Measurements from ENCODE around the gene PRDM16.

The PRDM16 gene

DNA sequence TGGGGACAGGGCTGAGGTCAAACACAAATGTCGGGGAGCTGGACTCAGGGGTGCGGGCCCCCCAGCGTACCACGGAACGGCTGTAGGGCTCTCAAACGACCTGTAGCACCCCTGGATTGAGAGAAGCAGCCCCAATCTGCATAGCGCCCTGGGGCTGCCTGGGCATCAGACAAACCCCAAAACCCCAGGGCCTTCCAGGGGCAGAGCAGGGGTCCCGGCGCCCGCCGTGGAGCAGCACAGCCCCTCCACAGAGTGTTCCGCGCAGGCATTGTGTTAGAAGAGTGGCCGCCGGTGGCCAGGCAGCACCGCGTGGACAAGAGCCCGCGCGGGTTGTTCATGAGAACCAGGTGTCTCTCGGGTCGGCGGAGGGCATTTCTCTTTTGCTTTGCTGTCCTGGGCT, 321.3 kb downstream of the PRDM16 start:
- WGBS: 90% methylated on average over 23 of the region's 23 CpGs
- H3K4me1 ChIP-seq (ENCODE audit: control insufficient read depth, insufficient read depth, low read depth, low read length): peaks cover 4% of the 10 kb centered on the region

GRCh38 chr1:3391711-3392110, 322.7 kb downstream of the PRDM16 start:
- no peak for DNase-seq
- H2BK15ac ChIP-seq (ENCODE audit: low read depth, poor library complexity, severe bottlenecking): no peak overlapping the region
- H3K9me3 ChIP-seq (ENCODE audit: control insufficient read depth, low read length): no peaks in the 10 kb centered on the region
- H4K8ac ChIP-seq (ENCODE audit: low read length): no peak overlapping the region
- no peak overlapping the region for H3K4ac ChIP-seq (ENCODE audit: low read depth in 1 of 2, low read length in 2 of 2)
- peaks cover 4% of the 10 kb centered on the region for H3K4me1 ChIP-seq (ENCODE audit: control insufficient read depth, insufficient read depth, low read depth, low read length)
- H2AK5ac ChIP-seq (ENCODE audit: low read length, severe bottlenecking): no peak overlapping the region
- no peak overlapping the region for H3K9ac ChIP-seq (ENCODE audit: low read length)
- H4K91ac ChIP-seq (ENCODE audit: low read length): no peak overlapping the region
- no peak overlapping the region for H2BK5ac ChIP-seq (ENCODE audit: low read depth, low read length, poor library complexity, severe bottlenecking)
- H2BK12ac ChIP-seq (ENCODE audit: low read length in 2 of 2): no peak overlapping the region
- peaks cover 0 to 3% of the 10 kb centered on the region in 2 experiments for H3K36me3 ChIP-seq (ENCODE audit: control insufficient read depth in 1 of 2, insufficient read depth in 2 of 2, low read depth in 1 of 2, low read length in 2 of 2)
- WGBS: 52% methylated on average over 18 of the region's 18 CpGs
- H3K27me3 ChIP-seq (ENCODE audit: control insufficient read depth in 1 of 2, insufficient read depth in 1 of 2, low read length in 2 of 2): peaks cover 66 to 81% of the 10 kb centered on the region in 2 experiments
- no peak overlapping the region for H3K27ac ChIP-seq (ENCODE audit: low read length, poor library complexity, severe bottlenecking)
- no peak overlapping the region for H3K18ac ChIP-seq (ENCODE audit: low read depth in 1 of 2, low read length in 2 of 2)
- H3K14ac ChIP-seq (ENCODE audit: low read length in 2 of 2): no peak overlapping the region
- no peak overlapping the region for H3K23ac ChIP-seq (ENCODE audit: low read length in 2 of 2)
- H2AFZ ChIP-seq (ENCODE audit: low read depth, low read length): no peak overlapping the region
- H2BK120ac ChIP-seq (ENCODE audit: low read depth, low read length): no peak overlapping the region
- no peak overlapping the region for H3K4me3 ChIP-seq (ENCODE audit: insufficient read depth in 1 of 2, low read depth in 1 of 2, low read length in 2 of 2)
- H3K79me1 ChIP-seq (replicated peaks; ENCODE audit: low read length, poor library complexity, severe bottlenecking): no peaks in the 10 kb centered on the region
- no peak overlapping the region for H3K4me2 ChIP-seq (ENCODE audit: low read length, poor library complexity, severe bottlenecking)

More for the DNA sequence above, 321.3 kb downstream of the PRDM16 start:
- no peak overlapping the region for H3K14ac ChIP-seq (ENCODE audit: low read length in 2 of 2)
- no peak overlapping the region for H3K4me2 ChIP-seq (ENCODE audit: low read length, poor library complexity, severe bottlenecking)
- no peak overlapping the region for H3K23ac ChIP-seq (ENCODE audit: low read length in 2 of 2)
- no peak overlapping the region for H3K9ac ChIP-seq (ENCODE audit: low read length)
- H3K36me3 ChIP-seq (ENCODE audit: control insufficient read depth in 1 of 2, insufficient read depth in 2 of 2, low read depth in 1 of 2, low read length in 2 of 2): peaks cover 0 to 3% of the 10 kb centered on the region in 2 experiments
- H2AFZ ChIP-seq (ENCODE audit: low read depth, low read length): no peak overlapping the region
- H3K79me1 ChIP-seq (replicated peaks; ENCODE audit: low read length, poor library complexity, severe bottlenecking): no peaks in the 10 kb centered on the region
- H3K27ac ChIP-seq (ENCODE audit: low read length, poor library complexity, severe bottlenecking): no peak overlapping the region
- H2BK15ac ChIP-seq (ENCODE audit: low read depth, poor library complexity, severe bottlenecking): no peak overlapping the region
- no peak overlapping the region for H2BK120ac ChIP-seq (ENCODE audit: low read depth, low read length)
- H3K18ac ChIP-seq (ENCODE audit: low read depth in 1 of 2, low read length in 2 of 2): no peak overlapping the region
- no peak overlapping the region for H4K91ac ChIP-seq (ENCODE audit: low read length)
- H3K4ac ChIP-seq (ENCODE audit: low read depth in 1 of 2, low read length in 2 of 2): no peak overlapping the region
- H4K8ac ChIP-seq (ENCODE audit: low read length): no peak overlapping the region
- no peak for DNase-seq
- no peak overlapping the region for H2BK5ac ChIP-seq (ENCODE audit: low read depth, low read length, poor library complexity, severe bottlenecking)
- no peak overlapping the region for H2BK12ac ChIP-seq (ENCODE audit: low read length in 2 of 2)
- no peaks in the 10 kb centered on the region for H3K9me3 ChIP-seq (ENCODE audit: control insufficient read depth, low read length)
- H3K4me3 ChIP-seq (ENCODE audit: insufficient read depth in 1 of 2, low read depth in 1 of 2, low read length in 2 of 2): no peak overlapping the region
- H2AK5ac ChIP-seq (ENCODE audit: low read length, severe bottlenecking): no peak overlapping the region
- H3K27me3 ChIP-seq (ENCODE audit: control insufficient read depth in 1 of 2, insufficient read depth in 1 of 2, low read length in 2 of 2): peaks cover 65 to 74% of the 10 kb centered on the region in 2 experiments

- no peak overlapping the region for H2AK5ac ChIP-seq (ENCODE audit: low read length, severe bottlenecking)
- no peak overlapping the region for H2BK5ac ChIP-seq (ENCODE audit: low read depth, low read length, poor library complexity, severe bottlenecking)
- no peak overlapping the region for H3K18ac ChIP-seq (ENCODE audit: low read depth in 1 of 2, low read length in 2 of 2)
- H3K9me3 ChIP-seq (ENCODE audit: control insufficient read depth, low read length): no peaks in the 10 kb centered on the region
- H3K27me3 ChIP-seq (ENCODE audit: control insufficient read depth in 1 of 2, insufficient read depth in 1 of 2, low read length in 2 of 2): peaks cover 59 to 84% of the 10 kb centered on the region in 2 experiments
- H3K14ac ChIP-seq (ENCODE audit: low read length in 2 of 2): no peak overlapping the region
- H3K4me3 ChIP-seq (ENCODE audit: insufficient read depth in 1 of 2, low read depth in 1 of 2, low read length in 2 of 2): peak overlapping the region in 1 of 2 experiments; percentile 49
- peak; percentile 11 for DNase-seq
- no peak overlapping the region for H3K23ac ChIP-seq (ENCODE audit: low read length in 2 of 2)
- H3K4me1 ChIP-seq (ENCODE audit: control insufficient read depth, insufficient read depth, low read depth, low read length): peaks cover 3% of the 10 kb centered on the region
- no peak overlapping the region for H3K4ac ChIP-seq (ENCODE audit: low read depth in 1 of 2, low read length in 2 of 2)
- WGBS: 2% methylated on average over 62 of the region's 63 CpGs
- H3K9ac ChIP-seq (ENCODE audit: low read length): peak overlapping the region; percentile 51
- H3K4me2 ChIP-seq (ENCODE audit: low read length, poor library complexity, severe bottlenecking): no peak overlapping the region
- H4K8ac ChIP-seq (ENCODE audit: low read length): no peak overlapping the region
- H2BK120ac ChIP-seq (ENCODE audit: low read depth, low read length): no peak overlapping the region
- peaks cover 0 to 3% of the 10 kb centered on the region in 2 experiments for H3K36me3 ChIP-seq (ENCODE audit: control insufficient read depth in 1 of 2, insufficient read depth in 2 of 2, low read depth in 1 of 2, low read length in 2 of 2)
- H2BK12ac ChIP-seq (ENCODE audit: low read length in 2 of 2): no peak overlapping the region
- no peak overlapping the region for H4K91ac ChIP-seq (ENCODE audit: low read length)
- H2AFZ ChIP-seq (ENCODE audit: low read depth, low read length): no peak overlapping the region
- H3K27ac ChIP-seq (ENCODE audit: low read length, poor library complexity, severe bottlenecking): no peak overlapping the region
- H2BK15ac ChIP-seq (ENCODE audit: low read depth, poor library complexity, severe bottlenecking): no peak overlapping the region
- no peaks in the 10 kb centered on the region for H3K79me1 ChIP-seq (replicated peaks; ENCODE audit: low read length, poor library complexity, severe bottlenecking)
These were observed 324.3 kb downstream of the PRDM16 start for GRCh38 chr1:3393024-3393986.
